IPS-20b (cell line): Measurements from ENCODE around the gene BRSK2.
"Not testable (repeated sequence)": the region's sequence is repeated elsewhere in the genome, so short reads cannot be mapped to it uniquely, and the experiment has no call there.

Experiments used
- H3K27ac ChIP-seq: one replicate; pipeline ENCODE4 v1.5.1; 2013; ENCODE audit warnings: low read length
- H3K27me3 ChIP-seq: 2 replicates; pipeline ENCODE4 v1.6.1; 2013; ENCODE audit warnings: mild to moderate bottlenecking, low read length, inconsistent platforms; ENCODE audit not compliant: insufficient read depth
- H3K36me3 ChIP-seq: 2 replicates; pipeline ENCODE4 v1.6.1; 2013; ENCODE audit warnings: low read depth, mild to moderate bottlenecking, inconsistent platforms, low read length, moderate library complexity; ENCODE audit not compliant: insufficient read depth
- H3K4me1 ChIP-seq: 2 replicates; pipeline ENCODE4 v1.6.1; 2013; ENCODE audit warnings: mild to moderate bottlenecking, control low read depth, inconsistent platforms, low read length, moderate library complexity; ENCODE audit not compliant: insufficient read depth
- H3K4me3 ChIP-seq: 2 replicates; pipeline ENCODE4 v1.5.1; 2013; ENCODE audit warnings: mild to moderate bottlenecking, low read length, inconsistent platforms
- H3K9ac ChIP-seq: 2 replicates; pipeline ENCODE4 v1.6.1; 2013; ENCODE audit warnings: low read depth, mild to moderate bottlenecking, inconsistent platforms, low read length, moderate library complexity
- H3K9me3 ChIP-seq: 2 replicates; pipeline ENCODE4 v1.6.1; 2013; ENCODE audit warnings: mild to moderate bottlenecking, low read depth, low read length, inconsistent platforms; ENCODE audit not compliant: insufficient read depth

The BRSK2 gene

DNA sequence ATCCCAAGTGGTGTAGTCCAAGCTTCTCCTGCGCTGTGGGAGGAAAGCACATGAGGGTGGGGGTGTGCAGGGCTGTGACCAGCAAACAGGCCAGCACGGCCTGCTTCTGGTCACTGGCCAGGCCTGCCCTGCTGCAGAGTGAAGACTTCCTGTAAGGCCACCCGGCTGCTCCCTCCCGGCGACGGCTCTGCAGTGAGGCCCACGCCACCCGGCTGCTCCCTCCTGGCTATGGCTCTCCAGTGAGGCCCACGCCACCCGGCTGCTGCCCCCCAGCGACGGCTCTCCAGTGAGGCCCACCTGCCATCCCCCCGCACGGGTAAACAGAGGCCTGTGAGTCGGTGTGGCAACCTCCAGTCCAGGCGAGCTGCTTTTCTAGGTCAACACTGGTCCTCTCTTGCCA is 31.4 kb upstream of the BRSK2 start:
- no peak overlapping the region for H3K9ac ChIP-seq
- peaks cover 7% of the 10 kb centered on the region for H3K9me3 ChIP-seq
- H3K27ac ChIP-seq, result no peak overlapping the region
- H3K27me3 ChIP-seq, result no peaks in the 10 kb centered on the region
- no peak overlapping the region for H3K4me3 ChIP-seq
- H3K36me3 ChIP-seq, result no peaks in the 10 kb centered on the region
- no peaks in the 10 kb centered on the region for H3K4me1 ChIP-seq

DNA sequence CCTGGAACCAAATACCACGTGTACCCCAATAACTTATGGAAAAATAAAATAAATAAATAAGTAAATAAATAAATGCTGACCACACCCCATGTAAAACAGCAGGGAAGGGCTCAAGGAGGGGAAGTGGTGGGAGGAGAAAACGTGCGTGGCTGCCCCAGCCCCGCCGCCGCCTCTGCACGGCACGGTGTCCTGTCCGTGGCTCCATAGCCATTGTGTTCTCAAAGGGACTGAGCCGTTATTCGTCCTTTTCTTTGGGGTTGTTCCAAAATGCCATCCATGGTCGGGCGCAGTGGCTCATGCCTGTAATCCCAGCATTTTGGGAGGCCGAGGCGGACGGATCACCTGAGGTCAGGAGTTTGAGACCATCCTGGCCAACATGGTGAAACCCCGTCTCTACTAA is 30.8 kb upstream of the BRSK2 start:
- H3K36me3 ChIP-seq, H3K27me3 ChIP-seq: not testable (repeated sequence)
- peaks cover 13% of the 10 kb centered on the region for H3K9me3 ChIP-seq

DNA sequence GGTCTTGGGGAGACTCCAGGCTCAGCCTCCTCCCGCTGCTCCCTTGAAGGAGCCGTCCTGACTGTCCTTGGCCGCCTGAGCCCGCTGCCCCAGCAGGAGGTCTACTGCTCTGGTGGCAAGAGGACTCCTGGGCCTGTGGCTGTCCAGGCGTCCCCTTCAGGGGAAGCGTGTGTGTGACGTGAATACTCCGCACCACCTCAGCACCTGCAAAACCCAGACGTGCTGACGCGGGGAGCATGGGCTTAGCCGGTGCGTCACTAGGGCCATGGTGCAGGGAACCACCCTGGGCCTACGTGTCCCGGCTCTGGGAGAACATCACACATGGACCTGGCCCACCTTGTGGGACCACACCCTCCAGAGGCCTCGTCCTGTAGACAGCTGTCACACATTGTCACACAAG is 30.2 kb upstream of the BRSK2 start:
- Histone ChIP-seq H3K9ac (no peak overlapping the region), H3K27ac (no peak overlapping the region), H3K9me3 (peaks cover 18% of the 10 kb centered on the region), H3K27me3 (peaks cover 6% of the 10 kb centered on the region), H3K4me3 (no peak overlapping the region), H3K4me1 (no peaks in the 10 kb centered on the region), H3K36me3 (no peaks in the 10 kb centered on the region)

More for the DNA sequence above, 30.8 kb upstream of the BRSK2 start:
- H3K9ac ChIP-seq, H3K27ac ChIP-seq, H3K4me1 ChIP-seq, H3K4me3 ChIP-seq: not testable (repeated sequence)

DNA sequence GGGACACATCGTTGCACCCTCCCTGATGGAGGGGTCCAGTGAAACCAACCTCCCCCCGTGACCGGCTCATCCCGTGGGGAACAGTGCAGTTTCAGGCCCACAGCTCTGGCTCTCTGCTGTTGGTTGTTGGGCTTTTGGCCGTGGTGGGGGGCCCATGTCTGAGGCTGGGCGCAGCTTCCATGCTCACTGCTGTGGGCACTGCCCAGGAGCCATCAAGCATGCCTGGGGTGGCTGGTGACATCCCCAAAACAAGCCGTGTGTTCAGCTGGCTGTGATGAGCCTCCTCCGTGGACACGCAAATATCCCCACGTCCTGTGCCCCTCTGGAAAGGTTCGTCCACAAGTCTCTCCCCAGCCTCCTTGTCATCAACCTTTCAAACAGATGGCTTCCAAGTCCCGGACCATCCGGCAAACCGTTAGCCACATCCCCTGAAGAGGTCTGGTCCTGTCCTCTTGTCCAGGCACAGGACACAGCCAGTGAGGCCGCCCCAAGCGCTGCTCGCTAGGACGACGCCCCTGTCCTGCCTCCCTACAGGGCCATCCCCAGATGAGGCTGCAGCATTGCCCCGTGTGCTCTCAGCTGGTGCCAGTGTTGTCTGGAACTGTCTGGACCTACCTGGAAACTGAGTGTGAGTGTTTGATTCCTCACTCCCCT is 29.4 kb upstream of the BRSK2 start:
- Histone ChIP-seq H3K9me3 (peaks cover 24% of the 10 kb centered on the region), H3K4me1 (no peaks in the 10 kb centered on the region), H3K4me3 (no peak overlapping the region), H3K27me3 (peaks cover 6% of the 10 kb centered on the region), H3K36me3 (no peaks in the 10 kb centered on the region), H3K27ac (no peak overlapping the region), H3K9ac (no peak overlapping the region)

DNA sequence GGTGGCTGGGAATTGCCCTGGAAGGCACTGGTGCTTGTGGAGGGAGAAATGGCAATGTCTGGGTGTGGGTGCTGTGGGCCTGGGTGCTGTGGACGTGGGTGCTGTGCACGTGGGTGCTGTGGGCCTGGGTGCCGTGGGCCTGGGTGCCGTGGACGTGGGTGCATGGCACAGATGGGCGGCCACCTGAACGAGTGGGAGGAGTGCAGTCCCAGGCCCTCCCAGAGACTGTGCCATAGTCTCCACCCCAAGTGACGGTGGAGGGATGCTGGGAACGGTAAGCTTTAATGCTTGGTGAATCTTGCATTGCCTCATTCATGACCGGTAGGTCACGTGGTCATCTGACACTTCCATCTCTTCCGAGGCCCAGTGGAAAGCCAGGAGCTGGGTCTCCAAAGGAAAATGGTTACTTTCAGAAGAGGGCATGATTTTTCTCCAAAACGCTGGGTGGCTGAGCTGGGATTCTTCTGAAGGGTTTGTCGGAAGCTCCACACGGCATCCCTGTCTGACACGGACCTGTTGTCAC is 28.8 kb upstream of the BRSK2 start:
- H3K4me3 ChIP-seq, result no peak overlapping the region
- H3K36me3 ChIP-seq, result no peaks in the 10 kb centered on the region
- no peaks in the 10 kb centered on the region for H3K4me1 ChIP-seq
- H3K27me3 ChIP-seq, result peaks cover 6% of the 10 kb centered on the region
- H3K27ac ChIP-seq, result no peak overlapping the region
- no peak overlapping the region for H3K9ac ChIP-seq
- H3K9me3 ChIP-seq, result peaks cover 30% of the 10 kb centered on the region

DNA sequence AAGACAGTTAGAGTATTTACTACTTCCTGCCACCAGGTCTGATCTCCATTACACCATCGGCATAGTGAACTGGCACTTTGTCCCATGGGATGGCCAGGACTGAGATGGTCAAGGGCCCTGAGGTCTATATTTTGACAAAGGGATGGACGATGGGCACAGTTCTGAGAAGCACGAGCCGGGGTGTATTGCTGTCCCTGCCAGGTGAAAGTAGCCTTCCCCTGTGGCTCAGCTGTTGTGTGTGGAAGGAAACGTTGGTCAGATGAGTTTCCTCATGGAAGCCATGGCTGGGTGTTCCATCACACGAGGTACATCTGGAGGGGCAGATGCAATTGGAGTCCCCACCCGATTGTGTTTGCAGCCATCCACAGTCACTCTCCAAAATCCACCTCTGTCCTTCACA is 27.9 kb upstream of the BRSK2 start:
- H3K27me3 ChIP-seq, result peaks cover 6% of the 10 kb centered on the region
- H3K4me3 ChIP-seq, result no peak overlapping the region
- no peak overlapping the region for H3K27ac ChIP-seq
- H3K9me3 ChIP-seq, result peaks cover 37% of the 10 kb centered on the region
- no peaks in the 10 kb centered on the region for H3K36me3 ChIP-seq
- H3K4me1 ChIP-seq, result no peaks in the 10 kb centered on the region
- H3K9ac ChIP-seq, result no peak overlapping the region

DNA sequence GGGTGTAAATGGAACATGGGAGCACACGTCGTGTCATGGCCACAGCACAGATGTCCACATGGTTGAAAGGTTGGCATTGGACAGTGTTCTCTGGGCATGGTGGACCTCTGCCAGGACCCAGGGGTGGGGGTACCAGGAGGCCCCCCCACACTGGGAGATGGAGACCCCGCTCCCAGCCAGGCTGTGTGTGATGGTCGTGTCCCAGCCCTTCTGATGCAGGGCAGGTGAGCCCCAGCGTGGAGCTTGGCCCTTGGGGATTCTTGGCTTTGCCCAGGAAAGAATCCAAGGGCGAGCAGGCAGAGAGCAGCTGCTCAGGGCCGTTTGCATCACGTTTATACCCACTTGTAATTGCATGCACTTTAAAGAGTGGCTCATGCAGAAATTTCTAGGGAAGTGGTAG is 22.0 kb upstream of the BRSK2 start:
- H3K36me3 ChIP-seq, result no peaks in the 10 kb centered on the region
- H3K9me3 ChIP-seq, result peaks cover 38% of the 10 kb centered on the region
- no peaks in the 10 kb centered on the region for H3K4me1 ChIP-seq
- H3K27ac ChIP-seq, result no peak overlapping the region
- no peak overlapping the region for H3K4me3 ChIP-seq
- peaks cover 6% of the 10 kb centered on the region for H3K27me3 ChIP-seq
- no peak overlapping the region for H3K9ac ChIP-seq

DNA sequence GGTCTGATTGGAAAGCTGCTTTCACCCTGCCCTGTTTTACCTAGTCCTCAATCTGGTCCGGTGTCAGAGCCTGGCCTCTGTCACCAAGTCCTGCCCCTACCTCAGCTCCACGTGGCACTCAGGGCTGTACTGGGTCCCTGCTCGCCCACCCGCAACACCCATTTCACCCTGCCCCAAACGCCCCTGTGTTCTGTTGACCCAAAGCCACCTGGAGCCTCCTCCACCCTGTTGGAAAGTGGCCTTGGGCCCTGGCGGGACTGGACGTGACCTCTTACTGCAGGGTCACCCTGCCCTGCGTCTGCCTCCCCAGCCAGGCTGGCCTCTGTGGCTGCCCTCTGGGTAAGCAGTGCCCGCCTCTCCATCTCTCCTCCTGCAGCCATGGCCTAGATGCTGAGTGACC is 21.5 kb upstream of the BRSK2 start:
- H3K36me3 ChIP-seq, result no peaks in the 10 kb centered on the region
- no peaks in the 10 kb centered on the region for H3K4me1 ChIP-seq
- no peak overlapping the region for H3K9ac ChIP-seq
- no peak overlapping the region for H3K27ac ChIP-seq
- H3K27me3 ChIP-seq, result peaks cover 6% of the 10 kb centered on the region
- no peak overlapping the region for H3K4me3 ChIP-seq
- H3K9me3 ChIP-seq, result peaks cover 33% of the 10 kb centered on the region

DNA sequence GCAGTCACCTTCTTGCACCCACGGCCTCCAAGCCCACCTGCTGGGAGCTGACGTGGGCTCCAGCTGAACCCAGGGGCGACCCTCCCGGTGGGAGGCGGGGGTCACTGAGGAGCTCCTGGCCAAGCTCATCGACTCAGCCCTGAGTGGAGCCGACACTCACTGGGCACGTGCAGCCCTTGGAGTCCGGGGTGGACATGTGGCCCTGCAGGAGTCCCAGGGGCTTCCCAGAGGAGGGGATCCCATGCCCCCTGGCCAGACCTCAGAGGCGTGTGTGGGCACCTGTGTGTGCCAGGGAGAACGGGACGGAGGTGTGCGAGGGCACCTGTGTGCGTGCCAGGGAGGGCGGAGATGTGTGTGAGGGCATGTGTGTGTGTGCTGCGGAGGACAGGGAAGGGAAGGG is 20.8 kb upstream of the BRSK2 start:
- Histone ChIP-seq H3K9ac (no peak overlapping the region), H3K27ac (no peak overlapping the region), H3K27me3 (no peaks in the 10 kb centered on the region), H3K4me3 (no peak overlapping the region), H3K36me3 (no peaks in the 10 kb centered on the region), H3K9me3 (peaks cover 25% of the 10 kb centered on the region), H3K4me1 (no peaks in the 10 kb centered on the region)

DNA sequence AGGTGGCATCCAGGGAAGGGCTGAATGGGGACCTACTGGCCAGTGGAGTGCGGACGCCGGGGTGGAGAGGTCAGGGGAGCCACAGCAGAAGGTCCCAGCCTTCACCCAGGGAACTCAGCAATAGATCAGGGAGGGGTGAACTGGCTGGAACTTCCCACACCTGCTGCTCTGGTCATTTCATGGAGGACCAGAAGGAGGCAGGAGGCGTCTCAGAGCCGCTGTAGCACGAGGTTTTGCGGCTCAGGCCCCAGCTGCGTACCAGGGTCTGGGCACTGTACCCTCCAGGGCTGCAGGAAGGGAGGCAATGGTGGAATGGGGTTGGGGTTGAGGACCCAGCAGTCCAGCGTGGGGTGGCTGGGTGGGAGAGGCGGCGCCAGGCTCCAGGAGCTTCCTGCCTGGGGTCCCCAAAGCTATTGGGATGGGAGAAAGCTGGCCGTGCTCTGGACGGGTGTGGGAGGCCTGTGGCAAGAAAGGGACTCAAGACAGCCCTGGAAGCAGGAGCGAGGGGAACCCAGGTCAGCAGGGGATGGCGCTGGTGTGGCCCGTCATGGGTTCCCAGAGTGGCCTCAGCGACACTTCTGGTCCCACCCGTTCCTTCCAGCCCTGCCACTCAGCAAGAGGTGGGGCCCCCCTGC is 20.2 kb upstream of the BRSK2 start:
- Histone ChIP-seq H3K27ac (no peak overlapping the region), H3K4me1 (no peaks in the 10 kb centered on the region), H3K27me3 (no peaks in the 10 kb centered on the region), H3K9ac (no peak overlapping the region), H3K36me3 (no peaks in the 10 kb centered on the region), H3K9me3 (peaks cover 22% of the 10 kb centered on the region), H3K4me3 (no peak overlapping the region)

DNA sequence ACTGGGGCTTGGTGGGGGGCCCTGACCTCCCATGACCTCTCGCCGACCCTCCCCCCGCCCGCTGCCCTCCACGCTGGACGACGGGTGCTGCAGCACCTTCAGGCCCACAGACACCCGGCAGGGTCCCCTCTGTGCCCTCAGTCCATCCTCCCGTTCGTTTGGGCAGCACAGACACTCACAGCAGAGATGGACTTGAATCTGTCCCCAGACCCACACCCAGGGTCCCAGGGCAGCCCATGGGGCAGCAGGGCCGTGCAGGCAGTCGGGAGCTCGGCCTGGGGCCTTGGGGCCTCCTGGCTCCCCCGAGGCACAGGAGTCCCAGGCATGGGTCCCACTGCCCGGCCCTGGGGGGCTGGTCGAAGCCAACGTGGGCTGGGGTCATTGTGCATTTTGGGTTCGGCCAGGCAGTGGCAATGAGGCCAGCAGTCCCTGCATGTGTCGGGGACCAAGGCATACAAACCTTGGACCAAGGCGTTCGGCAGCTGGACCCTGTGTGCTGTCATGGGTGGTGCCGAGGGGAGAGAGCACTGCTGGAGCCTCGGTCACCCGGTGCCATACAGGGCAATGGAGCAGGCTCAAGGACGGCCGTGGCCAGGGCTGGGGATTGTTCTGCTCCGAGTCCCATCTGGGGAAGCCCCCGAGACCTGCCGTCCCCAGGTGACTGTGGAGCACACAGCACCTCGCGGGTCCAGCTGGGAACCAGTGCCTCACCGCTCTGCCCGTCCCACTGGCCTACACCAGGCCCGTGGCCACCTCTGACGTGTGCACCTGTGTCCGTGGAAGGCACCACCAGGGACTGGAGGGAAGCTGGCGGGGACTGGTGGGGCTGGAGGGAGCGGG is 19.3 kb upstream of the BRSK2 start:
- no peaks in the 10 kb centered on the region for H3K36me3 ChIP-seq
- no peak overlapping the region for H3K27ac ChIP-seq
- peaks cover 14% of the 10 kb centered on the region for H3K9me3 ChIP-seq
- H3K4me3 ChIP-seq, result no peak overlapping the region
- H3K4me1 ChIP-seq, result no peaks in the 10 kb centered on the region
- no peak overlapping the region for H3K9ac ChIP-seq
- no peaks in the 10 kb centered on the region for H3K27me3 ChIP-seq

DNA sequence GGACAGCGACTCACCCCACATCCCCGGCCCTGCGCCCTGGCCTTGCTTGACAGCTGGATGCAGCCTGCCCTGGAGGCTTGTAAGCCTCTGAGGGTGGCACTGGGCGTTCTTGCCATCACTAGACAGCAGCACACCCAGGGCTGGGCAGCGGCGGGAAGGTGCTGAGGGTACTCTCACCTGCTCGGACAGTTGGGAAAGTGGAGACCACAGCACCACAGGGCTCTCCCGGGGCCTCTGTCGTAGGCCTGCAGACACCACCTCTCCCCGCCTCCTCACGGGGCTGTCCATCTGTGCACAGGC is 18.8 kb upstream of the BRSK2 start:
- H3K9ac ChIP-seq, result no peak overlapping the region
- H3K4me1 ChIP-seq, result no peaks in the 10 kb centered on the region
- H3K36me3 ChIP-seq, result no peaks in the 10 kb centered on the region
- no peak overlapping the region for H3K27ac ChIP-seq
- H3K4me3 ChIP-seq, result no peak overlapping the region
- peaks cover 8% of the 10 kb centered on the region for H3K9me3 ChIP-seq
- H3K27me3 ChIP-seq, result no peaks in the 10 kb centered on the region
